Kidney (tissue), 14 donors: ENCODE results near the gene CMTM6. TPM values are rescaled to one million over a fixed set of nuclear protein-coding genes. Genes with fewer than 3 reads are reported as not detected.

Experiments used
- DNase-seq, 5 donors: peaks; one replicate each; pipeline ENCODE4 v3.0.0-alpha.2; 2013 to 2020
- FAIRE-seq: peaks from 2 replicates; lab custom pipeline; 2012; peaks lifted over from hg19 to GRCh38; lab: Jason Lieb, UNC
- H3K27ac ChIP-seq, 2 donors: one replicate each; pipeline ENCODE4 v1.7.0; 2013; ENCODE audit warnings: low read depth in 2 of 2, low read length in 2 of 2, inconsistent platforms in 1 of 2
- H3K27me3 ChIP-seq: one replicate; pipeline ENCODE4 v1.7.1; 2013; ENCODE audit warnings: low read length, inconsistent platforms; ENCODE audit not compliant: control insufficient read depth, insufficient read depth
- H3K36me3 ChIP-seq, 3 donors: one replicate each; pipeline versions ENCODE4 v1.7.0 to v1.7.1; 2013; ENCODE audit warnings: low read length in 3 of 3, control low read depth in 1 of 3, inconsistent platforms in 1 of 3; ENCODE audit not compliant: insufficient read depth in 3 of 3, control insufficient read depth in 2 of 3
- H3K4me1 ChIP-seq, 3 donors: one replicate each; pipeline versions ENCODE4 v1.7.0 to v1.7.1; 2013; ENCODE audit warnings: low read length in 3 of 3, inconsistent platforms in 1 of 3, low read depth in 1 of 3; ENCODE audit not compliant: control insufficient read depth in 2 of 3, insufficient read depth in 2 of 3
- H3K4me3 ChIP-seq, 3 donors: one replicate each; pipeline versions ENCODE4 v1.7.0 to v1.8.1; 2013; ENCODE audit warnings: low read length in 3 of 3, control low read depth in 1 of 3, inconsistent platforms in 1 of 3
- H3K9ac ChIP-seq, 3 donors: one replicate each; pipeline versions ENCODE4 v1.7.0 to v1.7.1; 2013; ENCODE audit warnings: low read length in 3 of 3, control low read depth in 1 of 3, inconsistent platforms in 1 of 3
- H3K9me3 ChIP-seq, 3 donors: one replicate each; pipeline versions ENCODE4 v1.7.0 to v1.7.1; 2013; ENCODE audit warnings: low read length in 3 of 3, control low read depth in 1 of 3, inconsistent platforms in 1 of 3; ENCODE audit not compliant: control insufficient read depth in 2 of 3, insufficient read depth in 1 of 3
- CTCF ChIP-seq: IDR thresholded peaks from 3 replicates; pipeline ENCODE4 v1.5.1; 2012; ENCODE audit warnings: mild to moderate bottlenecking, moderate library complexity, borderline replicate concordance; ENCODE audit not compliant: insufficient read depth; ENCODE audit errors: extremely low read depth
- intact Hi-C: fragments of 100-400 bp; cut with DNase I; formaldehyde crosslinking; loops from one replicate; pipeline ENCODE4 v1.11.1; 2022
- polyA plus RNA-seq: library from polyadenylated mRNA; stranded (reverse); fragments of 350-450 nt; fragmentation: Illumina TruSeq; extraction: RNeasy Lipid Tissue Mini Kit (QIAGEN cat#74804); gene quantifications from one replicate; pipeline ENCODE4 v1.2.3, GENCODE V29; 2014; ENCODE audit warnings: low read depth, low replicate concordance; ENCODE audit not compliant: insufficient read depth
- total RNA-seq: library from RNA; stranded (reverse); fragmentation: NEBNext Ultra II Directional; extraction: Animal tissue kit (Norgen Biotek cat#: 25700); gene quantifications from one replicate; pipeline ENCODE4 v1.2.1, GENCODE V29; 2021
- donor health status: control.
- donor health status: control.
- donor health status: control.
- donor health status: control.
- donor health status: control.
- donor health status: DM: yes; HTN: yes; CAD: no.
- donor health status: Normal renal cell carcinoma (clear cell type).

CMTM6 gene
- total and polyA plus RNA-seq, 2 donors from 2014 or later, result 22.2 to 63.3 TPM

GRCh38 chr3:32500880-32501782 is 1.5 kb downstream of the CMTM6 start:
- Histone ChIP-seq H3K36me3 (no peaks in the 10 kb centered on the region), H3K27me3 (no peaks in the 10 kb centered on the region), H3K27ac (peak overlapping the region in 1 of 2 donors; percentile 90), H3K4me3 (peak overlapping the region; percentile 90 to 98 (median 96)), H3K9me3 (no peaks in the 10 kb centered on the region), H3K4me1 (peaks cover 0 to 3% (median 0%) of the 10 kb centered on the region in 3 donors), H3K9ac (peak overlapping the region in 1 of 3 donors; percentile 89)
- no peak for TF ChIP-seq CTCF
- FAIRE-seq, result no peak
- peak in 1 of 5 donors; percentile 10 for DNase-seq
- intact Hi-C loops, result no loop called here

DNA sequence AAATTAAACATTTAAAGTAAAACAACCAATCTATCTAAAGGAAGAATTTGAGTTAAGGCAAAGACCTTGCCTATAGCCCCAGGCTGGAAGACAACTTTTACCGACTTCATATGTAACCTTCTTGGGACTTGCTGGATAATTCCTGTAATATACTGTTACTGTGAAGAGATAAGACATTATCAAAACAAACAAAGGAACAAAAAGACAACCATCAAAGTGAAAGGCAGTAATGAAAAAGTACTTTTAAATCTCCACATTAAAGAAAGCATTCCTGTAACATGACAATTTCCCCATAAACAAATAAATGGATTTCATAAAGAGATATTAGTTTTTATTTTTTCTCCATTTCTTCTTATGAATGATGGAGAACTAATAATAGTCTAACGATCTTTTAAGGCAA is 2.4 kb downstream of the CMTM6 start:
- no peak for DNase-seq
- no peaks in the 10 kb centered on the region for H3K36me3 ChIP-seq
- intact Hi-C loops, result no loop called here
- no peaks in the 10 kb centered on the region for H3K9me3 ChIP-seq
- TF ChIP-seq CTCF, result no peak
- H3K27ac ChIP-seq, result no peak overlapping the region
- H3K4me3 ChIP-seq, result no peak overlapping the region
- H3K9ac ChIP-seq, result no peak overlapping the region
- no peak for FAIRE-seq
- no peaks in the 10 kb centered on the region for H3K27me3 ChIP-seq
- peaks cover 0 to 3% (median 0%) of the 10 kb centered on the region in 3 donors for H3K4me1 ChIP-seq

GRCh38 chr3:32499585-32499984 is 3.1 kb downstream of the CMTM6 start:
- Histone ChIP-seq H3K9me3 (no peaks in the 10 kb centered on the region), H3K4me1 (peaks cover 0 to 3% (median 0%) of the 10 kb centered on the region in 3 donors), H3K27me3 (no peaks in the 10 kb centered on the region), H3K9ac (no peak overlapping the region), H3K4me3 (no peak overlapping the region), H3K27ac (no peak overlapping the region), H3K36me3 (no peaks in the 10 kb centered on the region)
- DNase-seq (no peak), FAIRE-seq (no peak)
- intact Hi-C loops, result no loop called here
- no peak for TF ChIP-seq CTCF
